T-cell (primary cell): ENCODE data around the gene FAM171A1. TPM values are rescaled to one million over a fixed set of nuclear protein-coding genes. Genes with fewer than 3 reads are reported as not detected.

Experiments
- ATAC-seq, 4 experiments: fragments of 200-7000 bp in 3 of 4; fragments of 150-1000 bp in 1 of 4; cut with Tn5 transposase; replicated peaks in 1 of 4; 1 replicate in 3 of 4; 2 replicates in 1 of 4; pipeline ENCODE4 v1.10.0; 2021; ENCODE audit warnings: moderate library complexity in 3 of 4, mild to moderate bottlenecking in 2 of 4, moderate number of reproducible peaks in 1 of 4
- CTCF ChIA-PET, 2 donors: fragments of 300-600 bp; sonication (Branson Sonifier 250); formaldehyde crosslinking; loops; one replicate each; lab custom pipeline; 2022; ENCODE audit warnings: antibody characterized with exemption in 2 of 2; lab: Charles Lee
- POLR2A ChIA-PET, 2 donors: fragments of 300-600 bp; sonication (Branson Sonifier 250); formaldehyde crosslinking; loops; one replicate each; lab custom pipeline; 2022; ENCODE audit warnings: antibody characterized with exemption in 2 of 2; lab: Charles Lee
- DNase-seq, 35 experiments: peaks; one replicate each; pipeline versions ENCODE4 v3.0.0 to v3.0.0-alpha.2; 2013 to 2023
- H3K27ac ChIP-seq: one replicate; pipeline ENCODE4 v1.5.1; 2013; ENCODE audit warnings: low read length
- H3K27me3 ChIP-seq, 2 experiments: replicated peaks in 1 of 2; 1 replicate in 1 of 2; 2 replicates in 1 of 2; pipeline versions ENCODE4 v1.6.1 to v1.7.0; 2013; ENCODE audit warnings: low read length in 1 of 2, mixed read lengths in 1 of 2; ENCODE audit not compliant: control insufficient read depth in 2 of 2, insufficient read depth in 2 of 2; ENCODE audit errors: extremely low read depth in 1 of 2
- H3K36me3 ChIP-seq, 2 donors: 1 replicate in 1 of 2; 2 replicates in 1 of 2; pipeline versions ENCODE4 v1.6.1 to v1.7.0; 2013; ENCODE audit warnings: low read length in 1 of 2; ENCODE audit not compliant: control insufficient read depth in 2 of 2, insufficient read depth in 1 of 2; ENCODE audit errors: extremely low read depth in 1 of 2
- H3K4me1 ChIP-seq, 2 experiments: 1 replicate in 1 of 2; 2 replicates in 1 of 2; pipeline versions ENCODE4 v1.6.1 to v1.7.0; 2013; ENCODE audit warnings: low read length in 2 of 2, mixed read lengths in 1 of 2; ENCODE audit not compliant: insufficient read depth in 2 of 2, control insufficient read depth in 1 of 2; ENCODE audit errors: extremely low read depth in 1 of 2
- H3K4me3 ChIP-seq, 2 donors: 1 replicate in 1 of 2; 2 replicates in 1 of 2; pipeline versions ENCODE4 v1.5.1 to v1.7.0; 2013; ENCODE audit warnings: mild to moderate bottlenecking in 2 of 2, low read length in 1 of 2, moderate library complexity in 1 of 2; ENCODE audit not compliant: control insufficient read depth in 1 of 2; ENCODE audit errors: extremely low read depth in 1 of 2
- H3K9me3 ChIP-seq: 2 replicates; pipeline ENCODE4 v1.7.0; 2013
- H3K27ac Mint-ChIP-seq, 2 donors: one replicate each; pipeline ENCODE4 v1.8.0; 2020 to 2021; ENCODE audit warnings: mild to moderate bottlenecking in 2 of 2, mixed read lengths in 2 of 2
- H3K27me3 Mint-ChIP-seq, 2 donors: one replicate each; pipeline ENCODE4 v1.8.0; 2021 to 2022; ENCODE audit warnings: mixed read lengths in 2 of 2
- H3K36me3 Mint-ChIP-seq: one replicate; pipeline ENCODE4 v1.8.0; 2021; ENCODE audit warnings: mixed read lengths
- H3K4me1 Mint-ChIP-seq, 3 donors: one replicate each; pipeline ENCODE4 v1.8.0; 2020 to 2022; ENCODE audit warnings: mixed read lengths in 3 of 3, mild to moderate bottlenecking in 1 of 3
- H3K4me3 Mint-ChIP-seq, 3 donors: one replicate each; pipeline ENCODE4 v1.8.0; 2020 to 2022; ENCODE audit warnings: mild to moderate bottlenecking in 3 of 3, mixed read lengths in 3 of 3, moderate library complexity in 3 of 3
- H3K9me3 Mint-ChIP-seq, 3 donors: one replicate each; pipeline ENCODE4 v1.8.0; 2020 to 2022; ENCODE audit warnings: mixed read lengths in 3 of 3
- WGBS: methylation state at CpG from one replicate; pipeline ENCODE4 v1.1.5; 2013; ENCODE audit warnings: missing lambda C conversion rate; ENCODE audit not compliant: insufficient coverage; 5-methylcytosine and 5-hydroxymethylcytosine counted together
- total RNA-seq, 35 experiments: library from RNA in 6 of 35; stranded (reverse) in 6 of 35; fragments of 120-200 nt in 1 of 35; gene quantifications; one replicate each; pipeline versions ENCODE4 v1.2.1 to v1.2.4 and lab custom pipeline; 2013 to 2026

Gene FAM171A1
- total RNA-seq, 5 donors from 2014 or later (not counting 1 experiment from before 2014, with no cell fraction given), result 4.6 to 8.6 (median 7.2) TPM

DNA sequence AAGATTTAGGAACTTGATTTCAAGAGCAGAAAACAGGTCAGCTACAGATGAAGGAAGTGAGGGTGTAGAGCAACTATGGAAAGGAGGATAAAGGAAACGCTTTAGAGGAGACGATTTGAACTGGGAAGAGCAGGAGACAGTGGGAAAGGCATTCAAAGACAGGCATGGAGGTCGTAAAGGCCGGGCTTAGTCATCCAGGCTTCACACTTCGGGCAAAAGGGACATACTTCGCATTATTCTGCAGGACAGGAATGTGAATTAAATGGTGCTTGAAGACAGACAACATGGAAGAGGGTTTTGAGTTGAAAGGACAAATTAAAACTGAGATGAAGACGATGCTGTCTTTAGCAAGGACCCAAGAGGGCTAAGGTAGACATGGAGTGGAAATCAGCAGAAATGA, 8.1 kb downstream of the FAM171A1 start:
- ChIA-PET POLR2A (no interaction called here), CTCF (no interaction called here)
- 74% methylated on average over 6 of the region's 7 CpGs for WGBS
- peaks cover 0 to 2% of the 10 kb centered on the region in 2 experiments for H3K27me3 ChIP-seq
- no peaks in the 10 kb centered on the region for H3K9me3 Mint-ChIP-seq
- H3K4me1 Mint-ChIP-seq, result peaks cover 1 to 8% (median 4%) of the 10 kb centered on the region in 3 donors
- H3K4me3 ChIP-seq, result no peak overlapping the region
- no peaks in the 10 kb centered on the region for H3K36me3 ChIP-seq
- no peaks in the 10 kb centered on the region for H3K4me1 ChIP-seq
- no peak overlapping the region for H3K4me3 Mint-ChIP-seq
- no peak for DNase-seq
- no peak for ATAC-seq
- H3K36me3 Mint-ChIP-seq, result no peaks in the 10 kb centered on the region
- H3K9me3 ChIP-seq, result no peaks in the 10 kb centered on the region
- no peak overlapping the region for H3K27ac ChIP-seq
- H3K27ac Mint-ChIP-seq, result no peak overlapping the region
- H3K27me3 Mint-ChIP-seq, result peaks cover 0 to 20% of the 10 kb centered on the region in 2 donors

DNA sequence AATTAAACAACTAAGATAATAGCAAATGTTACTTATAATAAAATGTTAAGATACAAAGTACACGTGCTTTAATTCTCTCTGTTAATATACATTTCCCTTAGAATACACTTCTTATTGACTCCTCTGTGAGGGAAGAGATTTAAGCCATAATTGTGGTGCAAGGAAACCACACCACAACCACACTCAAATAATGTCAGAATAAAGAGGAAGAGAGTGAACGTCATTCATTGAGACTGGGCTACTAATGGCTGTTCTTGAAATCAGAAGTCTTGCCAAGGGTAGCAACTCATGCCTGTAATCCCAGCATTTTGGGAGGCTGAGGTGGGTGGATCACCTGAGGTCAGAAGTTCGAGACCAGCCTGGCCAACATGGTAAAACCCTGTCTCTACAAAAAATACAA, 10.0 kb downstream of the FAM171A1 start:
- peak in 1 of 4 experiments; percentile 36 for ATAC-seq
- peaks cover 1 to 8% (median 4%) of the 10 kb centered on the region in 3 donors for H3K4me1 Mint-ChIP-seq
- Histone ChIP-seq H3K27me3 (peaks cover 0 to 2% of the 10 kb centered on the region in 2 experiments), H3K4me3 (no peak overlapping the region), H3K4me1 (no peaks in the 10 kb centered on the region), H3K9me3 (no peaks in the 10 kb centered on the region), H3K36me3 (no peaks in the 10 kb centered on the region), H3K27ac (no peak overlapping the region)
- WGBS, result no CpG with 5 or more reads among the region's 3 CpGs
- H3K27ac Mint-ChIP-seq, result no peak overlapping the region
- DNase-seq, result peak in 1 of 35 experiments; percentile 8
- no peaks in the 10 kb centered on the region for H3K9me3 Mint-ChIP-seq
- no peak overlapping the region for H3K4me3 Mint-ChIP-seq
- ChIA-PET CTCF (no interaction called here), POLR2A (interaction anchor here in 1 of 2 donors (0.6 kb wide), 1 partner anchor 1812 kb away, joined by 3 read pairs; no protein-coding TSS in a partner anchor)
- peaks cover 0 to 20% of the 10 kb centered on the region in 2 donors for H3K27me3 Mint-ChIP-seq
- no peaks in the 10 kb centered on the region for H3K36me3 Mint-ChIP-seq

DNA sequence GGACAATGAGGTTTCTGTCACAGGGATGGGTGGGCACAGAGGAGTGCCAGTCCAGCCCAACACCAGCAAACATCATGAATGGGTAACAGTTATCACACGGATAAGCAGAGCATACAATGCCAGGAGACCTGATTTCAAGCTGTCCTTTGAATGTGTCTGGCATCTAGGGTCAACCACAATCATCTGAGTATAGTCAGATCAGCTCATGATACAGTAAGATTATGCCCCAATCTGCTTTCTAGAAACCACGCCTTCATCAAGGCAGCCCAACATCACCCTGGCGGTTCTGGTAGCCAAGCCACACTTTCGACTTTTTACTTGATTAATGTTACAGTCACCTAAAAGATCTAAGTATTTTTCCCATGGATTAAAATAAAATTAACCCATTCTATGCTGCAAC, 10.5 kb downstream of the FAM171A1 start:
- peaks cover 1 to 8% (median 4%) of the 10 kb centered on the region in 3 donors for H3K4me1 Mint-ChIP-seq
- H3K36me3 Mint-ChIP-seq, result no peaks in the 10 kb centered on the region
- Histone ChIP-seq H3K9me3 (no peaks in the 10 kb centered on the region), H3K4me1 (no peaks in the 10 kb centered on the region), H3K4me3 (no peak overlapping the region), H3K36me3 (no peaks in the 10 kb centered on the region), H3K27ac (no peak overlapping the region), H3K27me3 (peaks cover 0 to 2% of the 10 kb centered on the region in 2 experiments)
- WGBS, result 40% methylated on average over 1 of the region's 4 CpGs
- POLR2A ChIA-PET, result no interaction called here
- no peak overlapping the region for H3K4me3 Mint-ChIP-seq
- no peaks in the 10 kb centered on the region for H3K9me3 Mint-ChIP-seq
- ATAC-seq (no peak), DNase-seq (no peak)
- CTCF ChIA-PET, result no interaction called here
- no peak overlapping the region for H3K27ac Mint-ChIP-seq
- peaks cover 0 to 20% of the 10 kb centered on the region in 2 donors for H3K27me3 Mint-ChIP-seq

DNA sequence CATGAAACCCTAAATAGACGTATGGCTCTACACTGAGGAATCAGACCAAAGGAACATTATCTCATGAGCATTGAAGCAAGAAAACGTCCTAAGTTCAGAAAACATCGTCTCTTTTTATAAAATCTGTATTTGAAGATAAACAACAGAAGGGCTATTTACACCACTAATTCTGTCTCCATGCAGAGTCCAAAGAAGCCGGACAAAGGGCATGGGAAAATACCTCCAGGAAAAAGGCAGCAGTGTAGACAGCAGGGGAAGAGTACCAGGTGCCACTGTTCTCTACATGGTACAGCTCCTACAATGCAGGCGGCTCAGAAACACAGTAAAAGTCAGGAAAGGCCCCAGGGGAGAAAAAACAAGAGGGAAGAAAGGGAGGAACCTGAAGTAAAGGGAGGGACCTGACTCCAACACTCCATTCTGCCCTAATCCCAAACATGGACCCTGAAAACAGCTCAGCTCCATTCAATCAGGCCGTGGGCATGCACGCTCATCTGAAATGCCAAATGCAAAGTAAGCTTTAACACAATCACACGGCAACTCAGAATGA, 17.5 kb downstream of the FAM171A1 start:
- Mint-ChIP-seq H3K36me3 (no peaks in the 10 kb centered on the region), H3K27me3 (peaks cover 11 to 19% of the 10 kb centered on the region in 2 donors), H3K27ac (no peak overlapping the region), H3K4me1 (peaks cover 0 to 4% (median 0%) of the 10 kb centered on the region in 3 donors), H3K9me3 (no peaks in the 10 kb centered on the region), H3K4me3 (no peak overlapping the region)
- CTCF ChIA-PET, result no interaction called here
- H3K27me3 ChIP-seq, result peaks cover 5 to 14% of the 10 kb centered on the region in 2 experiments
- ATAC-seq, result no peak
- POLR2A ChIA-PET, result no interaction called here
- WGBS, result 97% methylated on average over 3 of the region's 8 CpGs
- DNase-seq, result no peak
- no peaks in the 10 kb centered on the region for H3K4me1 ChIP-seq
- H3K27ac ChIP-seq, result no peak overlapping the region
- H3K9me3 ChIP-seq, result no peaks in the 10 kb centered on the region
- no peaks in the 10 kb centered on the region for H3K36me3 ChIP-seq
- H3K4me3 ChIP-seq, result no peak overlapping the region

DNA sequence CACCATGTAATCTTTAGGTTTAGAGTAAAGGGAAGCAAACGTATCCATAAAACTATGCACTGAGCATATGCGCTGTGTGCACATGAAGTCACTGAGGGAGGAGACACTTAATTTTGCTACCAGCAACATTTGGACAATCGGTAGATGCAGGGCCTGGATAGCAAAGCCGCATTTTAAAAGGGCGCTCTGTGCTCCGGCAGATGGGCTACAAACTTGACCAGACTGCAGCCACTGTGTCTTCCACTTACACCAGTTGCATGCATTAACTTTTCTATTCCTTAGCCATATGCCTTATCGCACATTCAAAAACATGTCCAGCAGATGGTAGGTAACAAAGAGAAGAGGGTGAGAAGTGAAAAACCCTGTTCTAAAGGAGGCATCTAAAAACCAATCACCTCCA, 18.3 kb downstream of the FAM171A1 start:
- Mint-ChIP-seq H3K27ac (no peak overlapping the region), H3K4me1 (peaks cover 0 to 4% (median 0%) of the 10 kb centered on the region in 3 donors), H3K9me3 (no peaks in the 10 kb centered on the region), H3K27me3 (peaks cover 11 to 19% of the 10 kb centered on the region in 2 donors), H3K36me3 (no peaks in the 10 kb centered on the region), H3K4me3 (no peak overlapping the region)
- Histone ChIP-seq H3K36me3 (no peaks in the 10 kb centered on the region), H3K27me3 (peaks cover 5 to 19% of the 10 kb centered on the region in 2 experiments), H3K4me1 (no peaks in the 10 kb centered on the region), H3K27ac (no peak overlapping the region), H3K9me3 (no peaks in the 10 kb centered on the region), H3K4me3 (no peak overlapping the region)
- DNase-seq (no peak), ATAC-seq (no peak)
- ChIA-PET POLR2A (no interaction called here), CTCF (no interaction called here)
- WGBS, result 89% methylated on average over 5 of the region's 7 CpGs

DNA sequence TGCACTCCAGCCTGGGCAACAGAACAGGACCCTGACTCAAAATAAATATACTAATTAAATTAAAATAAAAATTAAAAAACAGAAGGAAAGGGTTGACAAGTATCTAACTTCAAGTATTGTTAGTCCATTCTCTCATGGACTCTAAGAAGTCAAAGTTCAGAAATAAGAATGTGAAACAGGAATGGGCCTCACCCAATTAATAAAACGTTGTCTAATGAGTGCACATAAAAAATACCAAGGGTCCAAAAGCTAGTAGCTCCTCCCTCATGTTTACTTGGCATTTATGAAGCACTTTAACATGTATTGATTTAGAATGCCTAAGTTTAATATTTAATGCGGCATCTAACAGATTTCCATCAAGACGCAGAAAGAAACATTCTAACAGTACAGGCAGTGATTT, 18.9 kb downstream of the FAM171A1 start:
- no peak overlapping the region for H3K27ac ChIP-seq
- no peaks in the 10 kb centered on the region for H3K9me3 ChIP-seq
- H3K27me3 Mint-ChIP-seq, result peaks cover 11 to 19% of the 10 kb centered on the region in 2 donors
- POLR2A ChIA-PET, result no interaction called here
- CTCF ChIA-PET, result no interaction called here
- H3K27ac Mint-ChIP-seq, result no peak overlapping the region
- H3K27me3 ChIP-seq, result peaks cover 5 to 19% of the 10 kb centered on the region in 2 experiments
- no peaks in the 10 kb centered on the region for H3K36me3 ChIP-seq
- no peaks in the 10 kb centered on the region for H3K36me3 Mint-ChIP-seq
- no peak overlapping the region for H3K4me3 ChIP-seq
- ATAC-seq (no peak), DNase-seq (no peak)
- no peaks in the 10 kb centered on the region for H3K9me3 Mint-ChIP-seq
- H3K4me1 ChIP-seq, result no peaks in the 10 kb centered on the region
- peaks cover 0 to 4% (median 0%) of the 10 kb centered on the region in 3 donors for H3K4me1 Mint-ChIP-seq
- no peak overlapping the region for H3K4me3 Mint-ChIP-seq
- WGBS, result no CpG with 5 or more reads among the region's 3 CpGs
